ENCODE measurements around the gene ZMIZ1. TPM values are rescaled to one million over a fixed set of nuclear protein-coding genes. Genes with fewer than 3 reads are reported as not detected.

ZMIZ1 gene
- total and polyA plus RNA-seq, 5 donors, result 38.0 to 83.1 (median 71.1) TPM

DNA sequence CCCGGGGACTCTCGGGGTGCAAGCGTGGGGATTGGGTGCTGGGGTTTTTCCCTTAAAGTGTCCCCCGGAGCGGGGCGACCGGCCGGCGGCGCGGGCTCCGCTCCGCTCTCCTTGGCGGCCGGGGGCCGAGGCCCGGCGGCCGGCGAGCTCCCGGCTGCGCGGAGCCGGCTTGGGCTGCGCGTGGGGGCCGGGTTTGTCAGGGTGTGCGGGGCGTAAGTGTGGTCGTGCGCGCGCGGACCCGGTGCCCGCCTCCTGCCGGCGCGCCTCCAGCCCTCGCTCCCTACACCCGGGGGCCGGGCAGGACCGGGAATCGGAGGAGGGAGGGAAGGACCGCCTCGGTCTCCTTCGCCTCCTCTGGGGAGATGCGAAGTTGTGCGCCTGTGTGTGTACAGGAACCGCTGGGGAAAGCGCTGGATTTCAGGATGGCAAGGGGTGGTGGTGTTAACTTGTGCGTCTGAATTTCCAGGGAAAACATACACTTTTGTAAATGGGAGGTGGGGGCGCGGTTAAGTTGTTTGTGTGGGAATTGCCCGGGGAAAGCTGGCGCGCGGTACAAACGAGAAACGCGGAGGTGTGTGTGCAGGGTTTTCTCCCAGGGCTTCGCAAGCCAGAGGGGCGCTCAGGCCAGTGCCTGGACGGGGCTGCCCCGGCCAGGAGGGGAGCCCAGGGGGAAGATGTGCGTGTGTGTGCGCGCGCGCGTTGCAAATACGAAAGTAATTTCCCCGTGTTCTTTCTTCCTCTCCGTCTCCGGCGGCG lies 737 bp downstream of the ZMIZ1 start:
- under 1% methylated on average over 77 of the region's 77 CpGs for WGBS

GRCh38 chr10:79070081-79070605 lies 1.4 kb downstream of the ZMIZ1 start:
- no peaks in the 10 kb centered on the region for H3K9me3 ChIP-seq (ENCODE audit: control insufficient read depth, low read length)
- no peaks in the 10 kb centered on the region for H3K27me3 ChIP-seq (ENCODE audit: control insufficient read depth, insufficient read depth)
- ATAC-seq (peak; percentile 7 to 48), DNase-seq (peak; percentile 66 to 88 (median 86))
- under 1% methylated on average over 55 of the region's 55 CpGs for WGBS
- H3K27ac ChIP-seq (ENCODE audit: low read length), result peak overlapping the region; percentile 95
- intact Hi-C loops (cut with DNase I), result loop anchor here (5.0 to 10.0 kb wide), 7 partner anchors 55 to 127 kb away; no protein-coding TSS in a partner anchor
- peak overlapping the region; percentile 77 for H3K4me3 ChIP-seq (ENCODE audit: low read length)
- H3K4me1 ChIP-seq (ENCODE audit: control insufficient read depth, insufficient read depth, low read length), result peaks cover 27% of the 10 kb centered on the region

More for the DNA sequence above, 737 bp downstream of the ZMIZ1 start:
- ATAC-seq, result peak; percentile 1 to 2
- Histone ChIP-seq H3K27ac (ENCODE audit: low read length) (peak overlapping the region; percentile 95), H3K4me3 (ENCODE audit: low read length) (peak overlapping the region; percentile 77), H3K9me3 (ENCODE audit: control insufficient read depth, low read length) (no peaks in the 10 kb centered on the region), H3K27me3 (ENCODE audit: control insufficient read depth, insufficient read depth) (no peaks in the 10 kb centered on the region), H3K4me1 (ENCODE audit: control insufficient read depth, insufficient read depth, low read length) (peaks cover 21% of the 10 kb centered on the region)
- DNase-seq, result peak; percentile 59 to 85 (median 82)
- intact Hi-C loops (cut with DNase I), result loop anchor here (5.0 to 10.0 kb wide), 12 partner anchors 55 to 645 kb away; no protein-coding TSS in a partner anchor

DNA sequence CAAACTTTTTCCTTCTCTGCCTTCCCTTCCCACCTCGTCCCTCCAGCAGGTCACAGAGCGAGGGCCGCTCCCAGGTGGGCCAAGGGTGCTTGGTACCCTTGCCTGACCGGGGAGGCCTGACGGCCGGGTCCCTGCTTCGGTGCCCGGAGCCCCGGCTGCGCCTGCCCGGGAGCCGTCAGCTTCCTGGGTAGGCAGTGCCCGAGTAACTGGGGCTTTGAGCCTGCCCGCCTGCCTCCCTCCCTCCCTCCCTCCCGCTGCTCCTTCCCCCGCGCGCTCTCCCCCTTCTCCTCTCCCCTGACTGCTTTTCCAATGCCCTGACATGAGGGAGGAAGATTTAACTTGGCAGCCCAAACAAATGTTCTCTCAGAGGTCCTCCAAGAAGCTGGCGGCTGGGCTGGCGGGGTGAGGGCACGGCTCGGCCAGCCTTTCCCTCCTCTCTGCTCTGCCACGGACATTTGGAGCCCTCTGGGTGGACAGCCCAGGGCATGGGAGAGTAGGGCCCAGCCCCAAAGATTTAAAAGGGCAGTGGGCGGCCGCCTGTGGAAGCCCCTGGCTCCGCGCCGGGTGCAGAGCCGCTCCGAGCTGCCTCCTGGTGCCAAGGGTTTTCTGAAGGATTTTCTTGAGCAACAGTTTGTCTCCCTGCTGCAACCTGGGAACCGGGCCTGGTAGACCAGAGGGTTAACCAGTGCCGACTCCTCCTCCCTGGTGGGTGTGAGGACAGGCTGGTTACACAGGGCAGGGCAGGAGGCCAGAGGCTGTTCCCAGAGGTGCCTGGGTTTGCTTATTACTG lies 2.0 kb downstream of the ZMIZ1 start:
- intact Hi-C loops (cut with DNase I), result loop anchor here (5.0 to 10.0 kb wide), 7 partner anchors 54 to 126 kb away; no protein-coding TSS in a partner anchor
- Histone ChIP-seq H3K27me3 (ENCODE audit: control insufficient read depth, insufficient read depth) (no peaks in the 10 kb centered on the region), H3K27ac (ENCODE audit: low read length) (peak overlapping the region; percentile 95), H3K4me1 (ENCODE audit: control insufficient read depth, insufficient read depth, low read length) (peaks cover 33% of the 10 kb centered on the region), H3K9me3 (ENCODE audit: control insufficient read depth, low read length) (no peaks in the 10 kb centered on the region), H3K4me3 (ENCODE audit: low read length) (peak overlapping the region; percentile 77)
- peak; percentile 78 to 81 for ATAC-seq
- WGBS, result under 1% methylated on average over 32 of the region's 32 CpGs
- peak; percentile 96 to 98 (median 97) for DNase-seq

- Histone ChIP-seq H3K27me3 (ENCODE audit: control insufficient read depth, insufficient read depth) (no peaks in the 10 kb centered on the region), H3K4me3 (ENCODE audit: low read length) (peak overlapping the region; percentile 77), H3K4me1 (ENCODE audit: control insufficient read depth, insufficient read depth, low read length) (peaks cover 40% of the 10 kb centered on the region), H3K27ac (ENCODE audit: low read length) (peak overlapping the region; percentile 95), H3K9me3 (ENCODE audit: control insufficient read depth, low read length) (no peaks in the 10 kb centered on the region)
- intact Hi-C loops (cut with DNase I), result loop anchor here (5.0 to 10.0 kb wide), 7 partner anchors 53 to 126 kb away; no protein-coding TSS in a partner anchor
- WGBS, result 5% methylated on average over 18 of the region's 18 CpGs
- DNase-seq, result no peak
- no peak for ATAC-seq
These were observed 2.7 kb downstream of the ZMIZ1 start for GRCh38 chr10:79071396-79071923.

DNA sequence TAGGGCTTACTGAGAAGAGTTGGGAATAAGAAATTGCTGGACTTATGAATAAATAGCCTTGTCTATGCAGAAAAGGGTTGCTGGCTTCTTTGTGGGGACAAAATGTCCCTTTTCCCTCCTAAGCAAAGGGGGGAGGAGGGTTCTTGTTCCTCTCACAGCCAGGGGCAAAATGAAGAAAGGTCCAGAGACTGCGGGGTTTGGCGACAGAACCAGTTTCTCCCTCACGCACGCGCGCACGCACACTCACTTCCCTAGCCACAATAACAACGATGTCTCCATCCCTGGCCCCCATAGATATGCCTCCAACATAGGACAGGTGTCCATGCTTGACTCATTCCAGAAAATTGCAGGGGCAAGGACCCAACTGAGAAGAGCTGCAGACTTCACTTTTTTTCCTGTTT lies 3.3 kb downstream of the ZMIZ1 start:
- no peaks in the 10 kb centered on the region for H3K9me3 ChIP-seq (ENCODE audit: control insufficient read depth, low read length)

GRCh38 chr10:79072994-79073645 lies 4.4 kb downstream of the ZMIZ1 start:
- H3K9me3 ChIP-seq (ENCODE audit: control insufficient read depth, low read length), result no peaks in the 10 kb centered on the region
- 88% methylated on average over 4 of the region's 4 CpGs for WGBS
- H3K27ac ChIP-seq (ENCODE audit: low read length), result peak overlapping the region; percentile 90
- H3K27me3 ChIP-seq (ENCODE audit: control insufficient read depth, insufficient read depth), result no peaks in the 10 kb centered on the region
- H3K4me1 ChIP-seq (ENCODE audit: control insufficient read depth, insufficient read depth, low read length), result peaks cover 49% of the 10 kb centered on the region
- intact Hi-C loops (cut with DNase I), result loop anchor here (5.0 to 10.0 kb wide), 7 partner anchors 52 to 124 kb away; no protein-coding TSS in a partner anchor
- ATAC-seq, result no peak
- no peak overlapping the region for H3K4me3 ChIP-seq (ENCODE audit: low read length)
- DNase-seq, result peak in 1 of 3 donors; percentile 50

More for the DNA sequence above, 3.3 kb downstream of the ZMIZ1 start:
- intact Hi-C loops (cut with DNase I), result loop anchor here (5.0 to 10.0 kb wide), 7 partner anchors 53 to 125 kb away; no protein-coding TSS in a partner anchor
- DNase-seq, result peak in 1 of 3 donors; percentile 72
- H3K4me3 ChIP-seq (ENCODE audit: low read length), result peak overlapping the region; percentile 77
- no peak for ATAC-seq
- H3K27ac ChIP-seq (ENCODE audit: low read length), result peak overlapping the region; percentile 90
- peaks cover 44% of the 10 kb centered on the region for H3K4me1 ChIP-seq (ENCODE audit: control insufficient read depth, insufficient read depth, low read length)
- 37% methylated on average over 8 of the region's 8 CpGs for WGBS
- no peaks in the 10 kb centered on the region for H3K27me3 ChIP-seq (ENCODE audit: control insufficient read depth, insufficient read depth)

DNA sequence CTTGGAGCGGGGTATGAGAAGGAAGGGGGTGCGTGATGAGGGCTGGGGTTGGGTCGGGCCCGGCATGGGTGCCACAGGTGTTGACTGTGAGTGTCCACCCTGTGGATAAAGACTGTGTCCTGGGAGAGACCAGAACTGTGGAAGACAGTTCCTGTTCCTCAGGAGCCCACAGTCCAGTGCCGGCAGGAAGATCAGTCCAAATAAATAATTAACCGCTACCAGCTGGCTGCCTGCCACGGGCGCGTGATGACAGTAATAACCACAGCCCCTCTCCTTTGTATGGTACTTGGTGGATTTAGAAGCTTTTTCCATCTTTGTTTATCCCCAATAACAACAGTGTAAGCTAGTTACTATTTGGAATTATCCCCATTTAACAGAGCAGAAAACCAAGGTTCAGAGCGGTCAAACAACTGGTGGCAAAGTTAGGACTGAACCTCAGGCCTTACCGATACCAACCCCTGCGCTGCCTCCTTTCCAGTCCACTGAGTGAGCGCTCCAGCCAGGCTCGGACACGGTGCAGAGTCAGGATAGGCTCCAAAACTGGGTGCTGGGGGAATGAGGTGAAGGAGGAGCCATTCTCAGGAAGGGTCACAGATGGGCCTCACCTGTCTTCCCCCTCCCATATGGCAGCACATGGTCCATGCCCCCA lies 5.1 kb downstream of the ZMIZ1 start:
- H3K27me3 ChIP-seq (ENCODE audit: control insufficient read depth, insufficient read depth), result no peaks in the 10 kb centered on the region
- H3K4me1 ChIP-seq (ENCODE audit: control insufficient read depth, insufficient read depth, low read length), result peaks cover 53% of the 10 kb centered on the region
- H3K27ac ChIP-seq (ENCODE audit: low read length), result peak overlapping the region; percentile 90
- no peak overlapping the region for H3K4me3 ChIP-seq (ENCODE audit: low read length)
- WGBS, result 44% methylated on average over 15 of the region's 15 CpGs
- H3K9me3 ChIP-seq (ENCODE audit: control insufficient read depth, low read length), result no peaks in the 10 kb centered on the region
- ATAC-seq (no peak), DNase-seq (peak; percentile 57 to 89 (median 80))
- intact Hi-C loops (cut with DNase I), result loop anchor here (5.0 to 10.0 kb wide), 7 partner anchors 51 to 123 kb away; no protein-coding TSS in a partner anchor

- no peak for ATAC-seq
- H3K4me3 ChIP-seq (ENCODE audit: low read length), result no peak overlapping the region
- intact Hi-C loops (cut with DNase I), result loop anchor here (5.0 to 10.0 kb wide), 7 partner anchors 50 to 123 kb away; no protein-coding TSS in a partner anchor
- WGBS, result 51% methylated on average over 4 of the region's 4 CpGs
- peak in 1 of 3 donors; percentile 50 for DNase-seq
- no peaks in the 10 kb centered on the region for H3K27me3 ChIP-seq (ENCODE audit: control insufficient read depth, insufficient read depth)
- peak overlapping the region; percentile 34 for H3K27ac ChIP-seq (ENCODE audit: low read length)
- H3K9me3 ChIP-seq (ENCODE audit: control insufficient read depth, low read length), result no peaks in the 10 kb centered on the region
- H3K4me1 ChIP-seq (ENCODE audit: control insufficient read depth, insufficient read depth, low read length), result peaks cover 62% of the 10 kb centered on the region
These were observed 6.0 kb downstream of the ZMIZ1 start for GRCh38 chr10:79074732-79075131.

DNA sequence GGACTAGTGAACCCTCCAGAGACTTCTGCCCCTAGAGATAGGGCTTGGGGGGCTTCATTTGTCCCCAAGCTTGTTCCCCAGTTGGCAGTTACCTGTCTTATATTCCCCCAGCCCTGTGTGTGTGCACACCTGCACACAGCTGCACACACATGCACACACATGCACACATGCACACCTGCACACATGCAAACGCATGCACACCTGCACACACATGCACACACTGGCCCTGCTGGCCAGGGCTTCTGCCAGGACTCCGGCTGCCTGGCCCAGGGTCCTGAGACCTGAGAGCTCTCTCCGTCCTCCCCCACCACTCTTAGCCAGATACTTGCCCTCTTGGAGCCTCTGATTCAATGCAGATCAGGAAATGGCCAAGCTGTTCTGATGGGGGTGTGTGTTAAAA lies 6.7 kb downstream of the ZMIZ1 start:
- no peak for DNase-seq
- no peaks in the 10 kb centered on the region for H3K9me3 ChIP-seq (ENCODE audit: control insufficient read depth, low read length)
- WGBS, result 70% methylated on average over 3 of the region's 3 CpGs
- H3K27me3 ChIP-seq (ENCODE audit: control insufficient read depth, insufficient read depth), result no peaks in the 10 kb centered on the region
- peak overlapping the region; percentile 31 for H3K27ac ChIP-seq (ENCODE audit: low read length)
- no peak overlapping the region for H3K4me3 ChIP-seq (ENCODE audit: low read length)
- intact Hi-C loops (cut with DNase I), result loop anchor here in 2 of 4 donors (10.0 kb wide), 4 partner anchors 49 to 119 kb away; no protein-coding TSS in a partner anchor
- peaks cover 65% of the 10 kb centered on the region for H3K4me1 ChIP-seq (ENCODE audit: control insufficient read depth, insufficient read depth, low read length)
- no peak for ATAC-seq
